H9 (cell line): Measurements from ENCODE around the gene GSE1. TPM values are rescaled to one million over a fixed set of nuclear protein-coding genes. Genes with fewer than 3 reads are reported as not detected.

Experiments used
- DNase-seq: peaks from one replicate; pipeline ENCODE4 v3.0.0-alpha.2; 2017
- H2AFZ ChIP-seq: one replicate; pipeline ENCODE4 v1.6.1; 2013; ENCODE audit warnings: mild to moderate bottlenecking, low read length, control low read depth, moderate library complexity
- H2AK5ac ChIP-seq: 2 replicates; pipeline ENCODE4 v1.6.1; 2013; ENCODE audit warnings: low read length, control low read depth, mixed read lengths; ENCODE audit not compliant: insufficient read length
- H2BK120ac ChIP-seq: one replicate; pipeline ENCODE4 v1.6.1; 2013; ENCODE audit warnings: low read depth, mild to moderate bottlenecking, low read length, control low read depth, inconsistent platforms; ENCODE audit not compliant: poor library complexity, severe bottlenecking
- H2BK12ac ChIP-seq: 2 replicates; pipeline ENCODE4 v1.6.1; 2013; ENCODE audit warnings: low read length, control low read depth, mixed read lengths, low read depth; ENCODE audit not compliant: insufficient read length
- H2BK15ac ChIP-seq: 2 replicates; pipeline ENCODE4 v1.6.1; 2013; ENCODE audit warnings: low read depth, low read length, control low read depth
- H2BK20ac ChIP-seq: one replicate; pipeline ENCODE4 v1.6.1; 2013; ENCODE audit warnings: low read depth, mild to moderate bottlenecking, low read length, control low read depth, inconsistent platforms; ENCODE audit not compliant: poor library complexity, severe bottlenecking
- H2BK5ac ChIP-seq: 2 replicates; pipeline ENCODE4 v1.6.1; 2013; ENCODE audit warnings: low read length, control low read depth, mixed read lengths; ENCODE audit not compliant: insufficient read length
- H3K14ac ChIP-seq: 2 replicates; pipeline ENCODE4 v1.6.1; 2013; ENCODE audit warnings: low read length, control low read depth; ENCODE audit not compliant: insufficient read depth
- H3K18ac ChIP-seq: 2 replicates; pipeline ENCODE4 v1.6.1; 2013; ENCODE audit warnings: low read depth, mild to moderate bottlenecking, mixed read lengths, low read length, control low read depth; ENCODE audit not compliant: insufficient read length
- H3K23ac ChIP-seq: 2 replicates; pipeline ENCODE4 v1.6.1; 2013; ENCODE audit warnings: low read length, control low read depth, mixed read lengths, low read depth; ENCODE audit not compliant: insufficient read length
- H3K23me2 ChIP-seq: 2 replicates; pipeline ENCODE4 v1.6.1; 2013; ENCODE audit warnings: low read depth, mild to moderate bottlenecking, mixed read lengths, low read length, control low read depth; ENCODE audit not compliant: insufficient read length, poor library complexity, severe bottlenecking
- H3K27ac ChIP-seq: 2 replicates; pipeline ENCODE4 v1.5.1; 2013; ENCODE audit warnings: low read length, control low read depth, mixed read lengths, low read depth; ENCODE audit not compliant: insufficient read length
- H3K27me3 ChIP-seq: 2 replicates; pipeline ENCODE4 v1.6.1; 2013; ENCODE audit warnings: low read length, control low read depth, inconsistent platforms; ENCODE audit not compliant: insufficient read depth
- H3K4ac ChIP-seq: 2 replicates; pipeline ENCODE4 v1.6.1; 2013; ENCODE audit warnings: low read depth, mild to moderate bottlenecking, control low read depth, inconsistent platforms, low read length, moderate library complexity
- H3K4me1 ChIP-seq: 2 replicates; pipeline ENCODE4 v1.6.1; 2013; ENCODE audit warnings: low read length, control low read depth, inconsistent platforms; ENCODE audit not compliant: insufficient read depth
- H3K4me2 ChIP-seq: 2 replicates; pipeline ENCODE4 v1.6.1; 2013; ENCODE audit warnings: low read length, control low read depth, mixed read lengths; ENCODE audit not compliant: insufficient read length, insufficient read depth
- H3K56ac ChIP-seq: 2 replicates; pipeline ENCODE4 v1.6.1; 2013; ENCODE audit warnings: low read depth, mild to moderate bottlenecking, mixed read lengths, low read length, control low read depth; ENCODE audit not compliant: insufficient read length
- H3K79me1 ChIP-seq: 2 replicates; pipeline ENCODE4 v1.6.1; 2013; ENCODE audit warnings: low read depth, mild to moderate bottlenecking, moderate library complexity, low read length, control low read depth, inconsistent platforms; ENCODE audit not compliant: insufficient read depth, poor library complexity, severe bottlenecking
- H3K79me2 ChIP-seq: 2 replicates; pipeline ENCODE4 v1.6.1; 2013; ENCODE audit warnings: low read length, control low read depth, inconsistent platforms; ENCODE audit not compliant: insufficient read depth
- H3K9ac ChIP-seq: 2 replicates; pipeline ENCODE4 v1.6.1; 2013; ENCODE audit warnings: low read length, control low read depth, mixed read lengths; ENCODE audit not compliant: insufficient read length; ENCODE audit errors: extremely low read depth
- H3K9me3 ChIP-seq: one replicate; pipeline ENCODE4 v1.6.1; 2013; ENCODE audit warnings: low read depth, low read length, inconsistent platforms; ENCODE audit not compliant: control insufficient read depth
- H3T11ph ChIP-seq: one replicate; pipeline ENCODE4 v1.6.1; 2013; ENCODE audit warnings: mild to moderate bottlenecking, low read length, control low read depth, inconsistent platforms
- H4K20me1 ChIP-seq: one replicate; pipeline ENCODE4 v1.6.1; 2013; ENCODE audit not compliant: control insufficient read depth, insufficient read length, insufficient read depth
- H4K5ac ChIP-seq: 2 replicates; pipeline ENCODE4 v1.6.1; 2013; ENCODE audit warnings: low read depth, mild to moderate bottlenecking, mixed read lengths, low read length, control low read depth; ENCODE audit not compliant: insufficient read length
- H4K8ac ChIP-seq: replicated peaks from 2 replicates; pipeline ENCODE4 v1.6.1; 2013; ENCODE audit warnings: low read length, control low read depth, mixed read lengths, low read depth; ENCODE audit not compliant: insufficient read length
- H4K91ac ChIP-seq: 2 replicates; pipeline ENCODE4 v1.6.1; 2013; ENCODE audit warnings: low read depth, mild to moderate bottlenecking, moderate library complexity, mixed read lengths, low read length, control low read depth; ENCODE audit not compliant: insufficient read length
- H3K27ac Mint-ChIP-seq, 3 experiments: 2 replicates in 2 of 3; 3 replicates in 1 of 3; pipeline ENCODE4 v1.8.0; 2020 to 2021; ENCODE audit warnings: mixed read lengths in 3 of 3, mild to moderate bottlenecking in 1 of 3, moderate library complexity in 1 of 3
- H3K27me3 Mint-ChIP-seq: 2 replicates; pipeline ENCODE4 v1.8.0; 2021; ENCODE audit warnings: low read depth, mild to moderate bottlenecking, moderate library complexity, mixed read lengths
- H3K36me3 Mint-ChIP-seq, 3 experiments: 2 replicates in 2 of 3; 3 replicates in 1 of 3; pipeline ENCODE4 v1.8.0; 2020 to 2021; ENCODE audit warnings: low read depth in 3 of 3, mixed read lengths in 3 of 3; ENCODE audit not compliant: insufficient read depth in 1 of 3
- H3K4me1 Mint-ChIP-seq, 2 experiments: 2 replicates each; pipeline ENCODE4 v1.8.0; 2020; ENCODE audit warnings: mixed read lengths in 2 of 2
- H3K4me3 Mint-ChIP-seq, 2 experiments: 2 replicates in 1 of 2; 3 replicates in 1 of 2; pipeline ENCODE4 v1.8.0; 2020 to 2021; ENCODE audit warnings: mild to moderate bottlenecking in 2 of 2, mixed read lengths in 2 of 2, moderate library complexity in 1 of 2
- H3K9me3 Mint-ChIP-seq, 2 experiments: 2 replicates in 1 of 2; 3 replicates in 1 of 2; pipeline ENCODE4 v1.8.0; 2020; ENCODE audit warnings: mild to moderate bottlenecking in 2 of 2, mixed read lengths in 2 of 2, moderate library complexity in 1 of 2
- CTCF ChIP-seq: fragments of 200-600 bp; sonication (generic); conservative IDR thresholded peaks from 3 replicates; pipeline ENCODE4 v1.8.0; 2021; ENCODE audit warnings: antibody characterized with exemption, mild to moderate bottlenecking
- WGBS: extraction: QIAGEN DNeasy Blood & Tissue Kit; methylation state at CpG from one replicate; pipeline ENCODE4 v1.1.7; 2013; ENCODE audit warnings: missing lambda C conversion rate, low lambda C conversion rate, mixed read lengths; ENCODE audit not compliant: insufficient read length; ENCODE audit errors: extremely low coverage; 5-methylcytosine and 5-hydroxymethylcytosine counted together
- total RNA-seq: library from RNA; stranded (reverse); gene quantifications from 2 replicates; pipeline ENCODE4 v1.2.1, GENCODE V29; 2021

Gene GSE1
- total RNA-seq, 1 experiment from 2014 or later, result 125 TPM

- Histone ChIP-seq H2BK20ac (no peak overlapping the region), H3K23ac (no peak overlapping the region), H4K91ac (no peak overlapping the region), H2BK12ac (no peak overlapping the region), H3K79me2 (peaks cover 5% of the 10 kb centered on the region; the same call in 1 of the 2 replicates), H3K9me3 (no peaks in the 10 kb centered on the region), H3K9ac (no peak overlapping the region), H3K18ac (no peak overlapping the region), H3K27ac (no peak overlapping the region), H3K4me2 (no peak overlapping the region), H3K14ac (no peak overlapping the region), H3K23me2 (no peaks in the 10 kb centered on the region), H2BK120ac (no peak overlapping the region), H3K27me3 (no peaks in the 10 kb centered on the region), H4K8ac (no peak overlapping the region), H3K56ac (no peak overlapping the region), H2AFZ (no peak overlapping the region), H3T11ph (no peak overlapping the region), H2BK15ac (no peak overlapping the region), H3K4me1 (no peaks in the 10 kb centered on the region), H2BK5ac (no peak overlapping the region), H3K79me1 (no peaks in the 10 kb centered on the region), H3K4ac (no peak overlapping the region), H4K20me1 (no peaks in the 10 kb centered on the region), H2AK5ac (no peak overlapping the region), H4K5ac (no peak overlapping the region)
- Mint-ChIP-seq H3K9me3 (no peaks in the 10 kb centered on the region), H3K4me1 (peaks cover 29 to 32% of the 10 kb centered on the region in 2 experiments), H3K4me3 (no peak overlapping the region), H3K36me3 (peaks cover 0 to 7% (median 1%) of the 10 kb centered on the region in 3 experiments; a peak in 3 of 7 replicates), H3K27me3 (no peaks in the 10 kb centered on the region; the same call in 1 of the 2 replicates), H3K27ac (peak overlapping the region in 1 of 3 experiments; percentile 53; a peak in 2 of 7 replicates)
- DNase-seq, result no peak
- no peak for TF ChIP-seq CTCF
- WGBS, result no CpG with 5 or more reads among the region's 24 CpGs
These were observed 18.7 kb upstream of the GSE1 start for GRCh38 chr16:85594273-85594977.
